ENCODE results near the gene RNF220.

GRCh38 chr1:44433209-44433608 lies 28.2 kb downstream of the RNF220 start:
- no peak for TF ChIP-seq CTCF (conservative IDR thresholded peaks at IDR 0.05; ENCODE audit: low read depth, low read length)
- no peak for TF ChIP-seq USF2 (IDR thresholded peaks at IDR 0.05; ENCODE audit: low read depth, low read length)
- no peak for TF ChIP-seq POLR2A (IDR thresholded peaks at IDR 0.05; ENCODE audit: low read depth, low read length)
- no peak for TF ChIP-seq RAD21 (IDR thresholded peaks at IDR 0.05; ENCODE audit: low read length)
- TF ChIP-seq BHLHE40 (IDR thresholded peaks at IDR 0.05; ENCODE audit: low read depth, low read length) = no peak
- TF ChIP-seq FOS (IDR thresholded peaks at IDR 0.05; ENCODE audit: low read depth, low read length) = no peak
- TF ChIP-seq SMC3 (IDR thresholded peaks at IDR 0.05; ENCODE audit: low read depth, low read length) = no peak
- TF ChIP-seq MAZ (IDR thresholded peaks at IDR 0.05; ENCODE audit: borderline replicate concordance, low read depth, low read length) = no peak
- TF ChIP-seq MXI1 (IDR thresholded peaks at IDR 0.05; ENCODE audit: borderline replicate concordance, low read depth, low read length) = no peak
- no peak for TF ChIP-seq RFX5 (IDR thresholded peaks at IDR 0.05; ENCODE audit: low read depth, low read length)
- TF ChIP-seq CEBPB (IDR thresholded peaks at IDR 0.05; ENCODE audit: low read depth, low read length) = no peak
